ENCODE measurements around the gene LMX1B. TPM values are rescaled to one million over a fixed set of nuclear protein-coding genes. Genes with fewer than 3 reads are reported as not detected.

LMX1B gene
- total and polyA plus RNA-seq, 2 of the 4 experiments (the other 2 are of a cell fraction) = not detected

DNA sequence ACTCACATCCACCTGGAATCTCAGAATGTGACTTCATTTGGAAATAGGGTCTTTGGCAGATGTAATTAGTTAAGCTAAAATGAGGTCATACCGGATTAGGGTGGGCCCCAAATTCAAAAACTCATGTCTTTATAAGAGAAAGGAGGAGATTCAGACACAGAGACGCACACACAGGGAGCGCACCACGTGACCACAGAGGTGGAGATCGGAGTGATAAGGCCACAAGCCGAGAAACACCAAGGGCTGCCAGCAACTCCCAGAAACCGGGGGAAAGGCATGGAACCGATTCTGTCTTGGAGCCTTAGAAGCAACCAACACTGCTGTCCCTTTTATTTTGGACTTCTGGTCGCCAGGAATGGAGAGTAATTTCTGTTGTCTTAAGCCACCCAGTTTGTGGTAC is 31.8 kb upstream of the LMX1B start:
- ChIA-PET CTCF (no interaction called here), POLR2A (ENCODE audit: unreplicated experiment) (no interaction called here)
- Histone ChIP-seq H3K4ac (ENCODE audit: low read depth, low read length) (no peak overlapping the region), H2AK5ac (ENCODE audit: low read depth, low read length) (no peak overlapping the region), H3K4me1 (ENCODE audit: control insufficient read depth, insufficient read depth, low read length) (no peaks in the 10 kb centered on the region; the same call in 1 of the 2 replicates), H3K18ac (ENCODE audit: low read depth, low read length) (no peak overlapping the region), H3K4me2 (ENCODE audit: low read depth, low read length) (no peak overlapping the region), H4K20me1 (ENCODE audit: insufficient read depth, low read length) (no peaks in the 10 kb centered on the region), H4K5ac (ENCODE audit: low read depth, low read length) (no peak overlapping the region), H3K9me1 (ENCODE audit: insufficient read depth, low read length) (no peaks in the 10 kb centered on the region), H2BK15ac (ENCODE audit: low read depth, low read length) (no peak overlapping the region), H2BK20ac (ENCODE audit: low read depth, low read length) (no peak overlapping the region), H2AFZ (replicated peaks; ENCODE audit: low read length, poor library complexity) (no peak overlapping the region), H2AK9ac (replicated peaks; ENCODE audit: low read depth, low read length, poor library complexity) (no peak overlapping the region), H3K9me3 (ENCODE audit: control insufficient read depth, insufficient read depth, low read length) (no peaks in the 10 kb centered on the region), H3K23ac (ENCODE audit: low read depth, low read length) (no peak overlapping the region), H3K36me3 (ENCODE audit: control insufficient read depth, insufficient read depth, low read length) (no peaks in the 10 kb centered on the region), H2BK120ac (ENCODE audit: low read depth, low read length) (no peak overlapping the region), H3K14ac (replicated peaks; ENCODE audit: low read depth, low read length) (no peak overlapping the region), H3K4me3 (ENCODE audit: insufficient read depth, low read depth, low read length) (no peak overlapping the region), H4K8ac (ENCODE audit: low read depth in 2 of 2, low read length in 2 of 2) (no peak overlapping the region), H3K9ac (ENCODE audit: low read depth, low read length) (no peak overlapping the region), H4K91ac (ENCODE audit: insufficient read depth, low read depth, low read length) (no peak overlapping the region), H3K27me3 (ENCODE audit: control insufficient read depth, insufficient read depth, low read length) (peaks cover 65% of the 10 kb centered on the region), H3K56ac (ENCODE audit: extremely low read depth, insufficient read depth, low read length) (no peak overlapping the region), H3K27ac (ENCODE audit: insufficient read depth, low read length) (no peak overlapping the region), H3K79me1 (ENCODE audit: low read depth in 1 of 2, low read length in 2 of 2) (no peaks in the 10 kb centered on the region), H2BK5ac (ENCODE audit: low read depth, low read length, poor library complexity, severe bottlenecking) (no peak overlapping the region)
- ATAC-seq (ENCODE audit: low read depth) = no peak
- intact Hi-C loops (cut with micrococcal nuclease) (no loop called here), in situ Hi-C loops (cut with MboI; ENCODE audit: low sequenced_read_pairs) (no loop called here), dilution Hi-C loops (cut with HindIII; ENCODE audit: low sequenced_read_pairs, unreplicated experiment) (no loop called here)
- 52% methylated on average over 6 of the region's 9 CpGs; no CpG with 5 or more reads in 1 of the 2 experiments for WGBS, 2 experiments (ENCODE audit: extremely low coverage in 2 of 2, insufficient read length in 1 of 2)
- TF ChIP-seq SMC3 (IDR thresholded peaks at IDR 0.05; ENCODE audit: low read depth, low read length) = no peak
- no peak for TF ChIP-seq RFX5 (IDR thresholded peaks at IDR 0.05; ENCODE audit: low read depth, low read length)
- no peak for TF ChIP-seq MAFK (IDR thresholded peaks at IDR 0.05; ENCODE audit: low read depth, low read length)
- TF ChIP-seq MXI1 (IDR thresholded peaks at IDR 0.05; ENCODE audit: borderline replicate concordance, low read depth, low read length) = no peak
- no peak for TF ChIP-seq MAZ (IDR thresholded peaks at IDR 0.05; ENCODE audit: borderline replicate concordance, low read depth, low read length)
- no peak for TF ChIP-seq RAD21 (IDR thresholded peaks at IDR 0.05; ENCODE audit: low read length)
- TF ChIP-seq, protein P1, sequence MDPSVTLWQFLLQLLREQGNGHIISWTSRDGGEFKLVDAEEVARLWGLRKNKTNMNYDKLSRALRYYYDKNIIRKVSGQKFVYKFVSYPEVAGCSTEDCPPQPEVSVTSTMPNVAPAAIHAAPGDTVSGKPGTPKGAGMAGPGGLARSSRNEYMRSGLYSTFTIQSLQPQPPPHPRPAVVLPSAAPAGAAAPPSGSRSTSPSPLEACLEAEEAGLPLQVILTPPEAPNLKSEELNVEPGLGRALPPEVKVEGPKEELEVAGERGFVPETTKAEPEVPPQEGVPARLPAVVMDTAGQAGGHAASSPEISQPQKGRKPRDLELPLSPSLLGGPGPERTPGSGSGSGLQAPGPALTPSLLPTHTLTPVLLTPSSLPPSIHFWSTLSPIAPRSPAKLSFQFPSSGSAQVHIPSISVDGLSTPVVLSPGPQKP (IDR thresholded peaks at IDR 0.05; ENCODE audit: borderline replicate concordance, low read depth, low read length) = no peak
- DNase-seq = no peak
- BruUV-seq (replicated peaks) = no TSS peak

Data from IMR-90 (cell line).